Osteocyte (in vitro differentiated cells): ENCODE data around the gene FGD4. TPM values are rescaled to one million over a fixed set of nuclear protein-coding genes. Genes with fewer than 3 reads are reported as not detected.

Experiments used
- DNase-seq: peaks from one replicate; pipeline ENCODE4 v3.0.0; 2021; ENCODE audit warnings: mixed read lengths; ENCODE audit not compliant: unreplicated experiment; ENCODE audit errors: extremely low spot score
- H3K27ac Mint-ChIP-seq: one replicate; pipeline ENCODE4 v1.8.0; 2021; ENCODE audit warnings: mild to moderate bottlenecking, mixed read lengths; ENCODE audit not compliant: unreplicated experiment
- H3K27me3 Mint-ChIP-seq: one replicate; pipeline ENCODE4 v1.8.0; 2021; ENCODE audit warnings: mixed read lengths; ENCODE audit not compliant: unreplicated experiment
- H3K36me3 Mint-ChIP-seq: one replicate; pipeline ENCODE4 v1.8.0; 2021; ENCODE audit warnings: mixed read lengths; ENCODE audit not compliant: unreplicated experiment
- H3K4me1 Mint-ChIP-seq: one replicate; pipeline ENCODE4 v1.8.0; 2021; ENCODE audit warnings: mixed read lengths; ENCODE audit not compliant: unreplicated experiment
- H3K4me3 Mint-ChIP-seq: one replicate; pipeline ENCODE4 v1.8.0; 2021; ENCODE audit warnings: mild to moderate bottlenecking, moderate library complexity, mixed read lengths; ENCODE audit not compliant: unreplicated experiment
- H3K9me3 Mint-ChIP-seq: one replicate; pipeline ENCODE4 v1.8.0; 2021; ENCODE audit warnings: mixed read lengths; ENCODE audit not compliant: unreplicated experiment
- CTCF ChIP-seq: fragments of 200-600 bp; sonication (generic); IDR thresholded peaks from 2 replicates; pipeline ENCODE4 v1.5.0; 2021; ENCODE audit warnings: antibody characterized with exemption, mild to moderate bottlenecking, moderate library complexity
- total RNA-seq: library from RNA; stranded (reverse); gene quantifications from 2 replicates; pipeline ENCODE4 v1.2.1, GENCODE V29; 2021

FGD4 gene
- total RNA-seq, 1 donor from 2014 or later, result 8.0 TPM

DNA sequence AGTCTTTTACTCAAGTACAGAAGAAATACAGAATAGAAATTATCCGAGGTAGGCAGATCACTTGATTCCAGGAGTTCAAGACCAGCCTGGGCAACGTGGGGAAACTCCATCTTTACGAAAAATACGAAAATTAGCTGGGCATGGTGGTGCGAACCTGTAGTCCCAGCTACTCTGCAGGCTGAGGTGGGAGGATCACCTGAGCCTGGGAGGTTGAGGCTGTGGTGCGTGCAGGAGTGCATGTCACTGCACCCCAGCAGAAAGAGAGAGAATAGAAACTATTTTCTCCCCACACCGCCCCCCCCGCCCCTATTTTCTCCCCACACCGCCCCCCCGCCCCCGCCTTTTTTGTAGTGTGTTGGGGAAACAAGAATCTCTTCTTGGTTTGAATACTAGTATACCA, 281.9 kb downstream of the FGD4 start:
- peaks cover 6% of the 10 kb centered on the region for H3K36me3 Mint-ChIP-seq
- H3K27me3 Mint-ChIP-seq, result no peaks in the 10 kb centered on the region
- peak overlapping the region; percentile 94 for H3K27ac Mint-ChIP-seq
- DNase-seq, result no peak
- H3K4me3 Mint-ChIP-seq, result no peak overlapping the region
- H3K4me1 Mint-ChIP-seq, result peaks cover 24% of the 10 kb centered on the region
- TF ChIP-seq CTCF, result no peak
- no peaks in the 10 kb centered on the region for H3K9me3 Mint-ChIP-seq

DNA sequence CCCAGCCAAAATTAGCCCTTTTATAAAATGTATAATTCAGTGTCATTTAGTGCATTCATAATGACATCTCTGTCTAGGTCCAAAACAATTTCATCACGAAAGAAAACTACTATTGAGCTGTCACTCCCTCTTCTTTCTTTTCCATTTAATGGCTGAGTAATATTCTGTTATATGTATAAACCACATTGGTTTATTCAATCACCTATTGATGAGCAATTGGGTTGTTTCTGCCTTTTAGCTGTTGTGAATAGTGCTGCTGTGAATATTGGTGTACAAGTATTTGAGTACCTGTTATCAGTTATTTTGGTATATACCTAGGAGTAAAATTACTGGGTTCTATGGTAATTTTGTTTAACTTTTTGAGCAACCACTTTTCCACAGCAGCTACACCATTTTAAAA, 287.0 kb downstream of the FGD4 start:
- H3K27ac Mint-ChIP-seq, result no peak overlapping the region
- DNase-seq, result no peak
- peaks cover 7% of the 10 kb centered on the region for H3K36me3 Mint-ChIP-seq
- no peaks in the 10 kb centered on the region for H3K27me3 Mint-ChIP-seq
- TF ChIP-seq CTCF, result no peak
- no peak overlapping the region for H3K4me3 Mint-ChIP-seq
- peaks cover 4% of the 10 kb centered on the region for H3K9me3 Mint-ChIP-seq
- H3K4me1 Mint-ChIP-seq, result peaks cover 7% of the 10 kb centered on the region

- peaks cover 4% of the 10 kb centered on the region for H3K4me1 Mint-ChIP-seq
- no peak overlapping the region for H3K27ac Mint-ChIP-seq
- H3K36me3 Mint-ChIP-seq, result peaks cover 7% of the 10 kb centered on the region
- H3K9me3 Mint-ChIP-seq, result peaks cover 4% of the 10 kb centered on the region
- no peak overlapping the region for H3K4me3 Mint-ChIP-seq
- DNase-seq, result no peak
- no peaks in the 10 kb centered on the region for H3K27me3 Mint-ChIP-seq
- TF ChIP-seq CTCF, result no peak
Observed at GRCh38 chr12:32688786-32689185, 289.4 kb downstream of the FGD4 start.

GRCh38 chr12:32690927-32691326, 291.6 kb downstream of the FGD4 start:
- TF ChIP-seq CTCF, result no peak
- no peaks in the 10 kb centered on the region for H3K27me3 Mint-ChIP-seq
- H3K27ac Mint-ChIP-seq, result no peak overlapping the region
- H3K9me3 Mint-ChIP-seq, result peaks cover 15% of the 10 kb centered on the region
- H3K4me1 Mint-ChIP-seq, result peaks cover 4% of the 10 kb centered on the region
- no peak overlapping the region for H3K4me3 Mint-ChIP-seq
- DNase-seq, result no peak
- H3K36me3 Mint-ChIP-seq, result peaks cover 13% of the 10 kb centered on the region

DNA sequence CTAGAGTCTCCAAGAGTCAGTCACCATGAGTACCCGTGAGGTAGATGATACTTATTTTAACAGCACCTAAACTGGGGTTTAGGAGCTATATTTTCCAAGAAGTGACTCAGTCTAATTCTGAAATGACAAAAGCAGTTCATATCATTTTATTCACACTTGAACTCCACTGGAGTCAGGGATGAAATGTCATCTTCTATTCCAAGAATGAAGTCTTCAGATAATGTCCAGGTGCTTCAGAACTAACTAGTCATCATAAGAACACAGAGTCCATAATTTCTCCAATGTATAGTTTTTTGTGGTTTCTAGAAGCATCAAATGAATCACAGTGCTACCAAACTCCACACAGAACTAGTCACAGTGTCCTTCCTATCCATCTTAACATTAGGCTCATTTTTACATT, 293.0 kb downstream of the FGD4 start:
- no peak for TF ChIP-seq CTCF
- Mint-ChIP-seq H3K9me3 (peaks cover 16% of the 10 kb centered on the region), H3K27me3 (no peaks in the 10 kb centered on the region), H3K4me3 (no peak overlapping the region), H3K4me1 (peaks cover 6% of the 10 kb centered on the region), H3K36me3 (peaks cover 11% of the 10 kb centered on the region), H3K27ac (no peak overlapping the region)
- no peak for DNase-seq
